H1 (cell line): ENCODE measurements around the gene CHSY1. TPM values are rescaled to one million over a fixed set of nuclear protein-coding genes. Genes with fewer than 3 reads are reported as not detected.

ENCODE experiments used
- CTCF ChIA-PET: fragments of 300-600 bp; sonication (Branson Sonifier 250); formaldehyde crosslinking; loops from one replicate; lab custom pipeline; 2021; ENCODE audit not compliant: partially characterized antibody; lab: Charles Lee
- POLR2A ChIA-PET: fragments of 300-600 bp; sonication (Branson Sonifier 250); formaldehyde crosslinking; loops from one replicate; lab custom pipeline; 2021; ENCODE audit warnings: inconsistent platforms; ENCODE audit not compliant: partially characterized antibody; lab: Charles Lee
- DNase-seq, 2 experiments: peaks; one replicate each; pipeline versions ENCODE4 v3.0.0 to v3.0.0-alpha.2; 2010 to 2022; ENCODE audit warnings: low spot score in 2 of 2, low read depth in 1 of 2, mixed read lengths in 1 of 2
- FAIRE-seq: peaks from 2 replicates; lab custom pipeline; 2011; peaks lifted over from hg19 to GRCh38; lab: Jason Lieb, UNC
- H2AFZ ChIP-seq: 2 replicates; pipeline ENCODE4 v1.8.1; 2012; ENCODE audit warnings: low read length, inconsistent platforms
- H2AK5ac ChIP-seq: 2 replicates; pipeline ENCODE4 v1.6.1; 2013; ENCODE audit warnings: low read depth, low read length
- H2BK120ac ChIP-seq: replicated peaks from 2 replicates; pipeline ENCODE3; 2013; ENCODE audit warnings: low read depth, low read length, inconsistent platforms
- H2BK12ac ChIP-seq: 2 replicates; pipeline ENCODE4 v1.6.1; 2013; ENCODE audit warnings: low read depth, low read length
- H2BK15ac ChIP-seq: 2 replicates; pipeline ENCODE4 v1.6.1; 2013; ENCODE audit warnings: low read length
- H2BK20ac ChIP-seq: 2 replicates; pipeline ENCODE4 v1.6.1; 2013; ENCODE audit warnings: low read length
- H2BK5ac ChIP-seq: 2 replicates; pipeline ENCODE4 v1.6.1; 2013; ENCODE audit warnings: low read depth, low read length
- H3K14ac ChIP-seq: 2 replicates; pipeline ENCODE4 v1.6.1; 2013; ENCODE audit warnings: inconsistent platforms; ENCODE audit not compliant: insufficient read length
- H3K18ac ChIP-seq: 2 replicates; pipeline ENCODE4 v1.6.1; 2013; ENCODE audit warnings: low read length; ENCODE audit errors: extremely low read depth
- H3K23ac ChIP-seq: 2 replicates; pipeline ENCODE4 v1.6.1; 2013; ENCODE audit warnings: inconsistent platforms; ENCODE audit not compliant: insufficient read length
- H3K23me2 ChIP-seq: 2 replicates; pipeline ENCODE4 v1.6.1; 2013; ENCODE audit warnings: low read depth, low read length
- H3K27ac ChIP-seq: 2 replicates; pipeline ENCODE4 v1.6.1; 2011; ENCODE audit warnings: low read depth, low read length, inconsistent platforms
- H3K27me3 ChIP-seq, 4 experiments: replicated peaks in 1 of 4; 1 replicate in 1 of 4; 2 replicates in 3 of 4; pipeline versions ENCODE4 v1.6.1 to v1.8.1; 2011 to 2013; ENCODE audit warnings: low read length in 3 of 4, mild to moderate bottlenecking in 3 of 4, inconsistent platforms in 2 of 4, mixed read lengths in 2 of 4, moderate library complexity in 1 of 4; ENCODE audit not compliant: control insufficient read depth in 3 of 4, insufficient read depth in 3 of 4; ENCODE audit errors: extremely low read depth in 1 of 4
- H3K36me3 ChIP-seq, 4 experiments: 2 replicates each; pipeline versions ENCODE4 v1.6.1 to v1.8.1; 2011 to 2013; ENCODE audit warnings: mild to moderate bottlenecking in 4 of 4, low read length in 3 of 4, moderate library complexity in 2 of 4, control low read depth in 1 of 4, inconsistent platforms in 1 of 4; ENCODE audit not compliant: insufficient read depth in 4 of 4, control insufficient read depth in 2 of 4
- H3K4ac ChIP-seq: replicated peaks from 2 replicates; pipeline ENCODE3; 2013; ENCODE audit warnings: low read length, low read depth, mixed read lengths, inconsistent platforms; ENCODE audit not compliant: insufficient read length
- H3K4me1 ChIP-seq, 4 experiments: replicated peaks in 1 of 4; 1 replicate in 1 of 4; 2 replicates in 3 of 4; pipeline versions ENCODE4 v1.6.1 to v1.8.1; 2011 to 2013; ENCODE audit warnings: low read length in 3 of 4, inconsistent platforms in 2 of 4, mixed read lengths in 1 of 4; ENCODE audit not compliant: insufficient read depth in 4 of 4, control insufficient read depth in 3 of 4
- H3K4me2 ChIP-seq, 2 experiments: 2 replicates each; pipeline versions ENCODE4 v1.6.1 to v1.8.1; 2011 to 2013; ENCODE audit warnings: low read depth in 2 of 2, low read length in 2 of 2, control low read depth in 1 of 2, inconsistent platforms in 1 of 2, mild to moderate bottlenecking in 1 of 2; ENCODE audit not compliant: insufficient read depth in 1 of 2
- H3K4me3 ChIP-seq, 4 experiments: fragments of 200-600, 300-600 bp in 1 of 4; sonication (generic), shearing (Covaris generic), sonication (Bioruptor Twin) in 1 of 4; 2 replicates each; pipeline versions ENCODE4 v1.5.1 to v1.8.1; 2011 to 2016; ENCODE audit warnings: low read length in 4 of 4, low read depth in 3 of 4, control low read depth in 2 of 4, inconsistent platforms in 2 of 4, mild to moderate bottlenecking in 2 of 4, mixed read lengths in 1 of 4, moderate library complexity in 1 of 4; ENCODE audit not compliant: insufficient read depth in 2 of 4; ENCODE audit errors: extremely low read depth in 1 of 4
- H3K56ac ChIP-seq: replicated peaks from 2 replicates; pipeline ENCODE3; 2013; ENCODE audit warnings: low read depth, mild to moderate bottlenecking, mixed read lengths, low read length, inconsistent platforms; ENCODE audit not compliant: insufficient read length
- H3K79me1 ChIP-seq: 2 replicates; pipeline ENCODE4 v1.6.1; 2013; ENCODE audit warnings: low read depth, low read length, control low read depth
- H3K79me2 ChIP-seq, 2 experiments: 2 replicates each; pipeline versions ENCODE4 v1.6.1 to v1.8.1; 2012 to 2013; ENCODE audit warnings: low read length in 2 of 2, mild to moderate bottlenecking in 2 of 2, inconsistent platforms in 1 of 2; ENCODE audit not compliant: insufficient read depth in 2 of 2, control insufficient read depth in 1 of 2
- H3K9ac ChIP-seq, 4 experiments: replicated peaks in 1 of 4; 1 replicate in 1 of 4; 2 replicates in 3 of 4; pipeline versions ENCODE4 v1.6.1 to v1.8.1; 2011 to 2013; ENCODE audit warnings: low read depth in 3 of 4, low read length in 3 of 4, control low read depth in 2 of 4, mild to moderate bottlenecking in 2 of 4, moderate library complexity in 2 of 4, inconsistent platforms in 1 of 4; ENCODE audit errors: extremely low read depth in 1 of 4
- H3K9me3 ChIP-seq, 2 experiments: 2 replicates each; pipeline versions ENCODE4 v1.6.1 to v1.8.1; 2012 to 2013; ENCODE audit warnings: mild to moderate bottlenecking in 2 of 2, moderate library complexity in 2 of 2, control low read depth in 1 of 2, inconsistent platforms in 1 of 2, low read depth in 1 of 2, low read length in 1 of 2, mixed read lengths in 1 of 2; ENCODE audit not compliant: insufficient read depth in 2 of 2
- H4K20me1 ChIP-seq, 2 experiments: replicated peaks in 1 of 2; 2 replicates each; pipeline versions ENCODE3 to v1.8.1; 2011 to 2013; ENCODE audit warnings: inconsistent platforms in 2 of 2, low read length in 2 of 2, mild to moderate bottlenecking in 1 of 2; ENCODE audit not compliant: insufficient read depth in 2 of 2, control insufficient read depth in 1 of 2
- H4K5ac ChIP-seq: 2 replicates; pipeline ENCODE4 v1.6.1; 2013; ENCODE audit warnings: low read length, low read depth, mixed read lengths, inconsistent platforms; ENCODE audit not compliant: insufficient read length
- H4K8ac ChIP-seq: 2 replicates; pipeline ENCODE4 v1.8.0; 2013; ENCODE audit warnings: mild to moderate bottlenecking, moderate library complexity, low read length, inconsistent platforms; ENCODE audit not compliant: insufficient read depth; ENCODE audit errors: extremely low read depth
- H4K91ac ChIP-seq: replicated peaks from 2 replicates; pipeline ENCODE3; 2013; ENCODE audit warnings: low read length, mixed read lengths, inconsistent platforms; ENCODE audit not compliant: insufficient read length
- BRCA1 ChIP-seq: IDR thresholded peaks from 2 replicates; pipeline ENCODE4 v1.6.1; 2012; ENCODE audit warnings: low read depth, low read length, improper control_type of control experiment
- E2F6 ChIP-seq: IDR thresholded peaks from 2 replicates; pipeline ENCODE4 v1.6.1; 2012; ENCODE audit warnings: inconsistent platforms
- EP300 ChIP-seq, 2 experiments: IDR thresholded peaks; 1 replicate in 1 of 2; 2 replicates in 1 of 2; pipeline ENCODE4 v1.6.1; 2011 to 2012; ENCODE audit warnings: low read depth in 2 of 2, low read length in 2 of 2, mild to moderate bottlenecking in 2 of 2, borderline replicate concordance in 1 of 2, inconsistent platforms in 1 of 2, moderate library complexity in 1 of 2
- HDAC6 ChIP-seq: IDR thresholded peaks from one replicate; pipeline ENCODE4 v1.7.1; 2012; ENCODE audit warnings: low read depth, mild to moderate bottlenecking, inconsistent platforms, low read length, moderate library complexity
- KDM1A ChIP-seq: fragments of 200-600, 300-600 bp; sonication (generic); IDR thresholded peaks from 2 replicates; pipeline ENCODE4 v1.7.1; 2016; ENCODE audit warnings: mild to moderate bottlenecking, low read length, borderline replicate concordance
- NANOG ChIP-seq: IDR thresholded peaks from 2 replicates; pipeline ENCODE4 v1.6.1; 2011; ENCODE audit warnings: low read length, low read depth, mild to moderate bottlenecking, inconsistent platforms; ENCODE audit not compliant: insufficient read depth, poor library complexity, severe bottlenecking
- POLR2A ChIP-seq, 2 experiments: IDR thresholded peaks; 1 replicate in 1 of 2; 2 replicates in 1 of 2; pipeline ENCODE4 v1.6.1; 2011; ENCODE audit warnings: low read depth in 2 of 2, low read length in 2 of 2, mild to moderate bottlenecking in 2 of 2; ENCODE audit errors: control extremely low read depth in 1 of 2
- TAF1 ChIP-seq: IDR thresholded peaks from 2 replicates; pipeline ENCODE4 v1.6.1; 2011; ENCODE audit warnings: mild to moderate bottlenecking, low read depth, low read length
- TAF7 ChIP-seq: optimal IDR thresholded peaks from 2 replicates; pipeline ENCODE3; 2011; ENCODE audit warnings: low read depth, mild to moderate bottlenecking, inconsistent platforms, low read length, moderate library complexity, borderline replicate concordance
- TEAD4 ChIP-seq: IDR thresholded peaks from 2 replicates; pipeline ENCODE4 v1.6.1; 2012; ENCODE audit warnings: low read depth, low read length, inconsistent platforms, mixed read lengths
- WGBS, 2 experiments: shearing (Covaris generic) in 1 of 2; methylation state at CpG; one replicate each; pipeline versions ENCODE4 v1.1.6 to v1.1.7; 2013 to 2015; ENCODE audit warnings: low lambda C conversion rate in 2 of 2, mixed read lengths in 2 of 2, inconsistent platforms in 1 of 2, low coverage in 1 of 2, missing lambda C conversion rate in 1 of 2; ENCODE audit not compliant: insufficient replicate concordance in 2 of 2, insufficient coverage in 1 of 2, insufficient read length in 1 of 2; ENCODE audit errors: extremely low coverage in 1 of 2, missing lambda C conversion rate in 1 of 2; 5-methylcytosine and 5-hydroxymethylcytosine counted together
- polyA plus RNA-seq, 7 experiments: library from polyadenylated mRNA; depleted of rRNA in 3 of 7; stranded (reverse) in 5 of 7; unstranded in 2 of 7; fragments of >200 nt in 5 of 7; fragments of 200-250 nt in 2 of 7; gene quantifications; 1 replicate in 5 of 7; 2 replicates in 1 of 7; 4 replicates in 1 of 7; pipeline versions ENCODE4 v1.2.1 to v1.2.3, GENCODE V29; 2011 to 2013; ENCODE audit warnings: missing spikeins in 2 of 7, mixed read lengths in 2 of 7
- total RNA-seq: library from RNA; stranded (reverse); fragmentation: NEBNext Ultra II Directional; extraction: Animal tissue kit (Norgen Biotek cat#: 25700); gene quantifications from 2 replicates; pipeline ENCODE4 v1.2.1, GENCODE V29; 2021
- TF ChIP-seq, protein P1 (sequence below): IDR thresholded peaks from 2 replicates; pipeline ENCODE4 v1.6.1; 2012; ENCODE audit warnings: inconsistent platforms

Gene CHSY1
- total and polyA plus RNA-seq, 2 of the 8 experiments (the other 6 are each of a cell fraction or from before 2014, with no cell fraction given) = 24.9 to 60.7 TPM

GRCh38 chr15:101192081-101192480 is 59.8 kb downstream of the CHSY1 start:
- Histone ChIP-seq H2BK5ac (no peak overlapping the region), H2AK5ac (no peak overlapping the region), H2BK12ac (no peak overlapping the region), H3K4ac (no peak overlapping the region), H3K4me3 (no peak overlapping the region), H3K27me3 (no peaks in the 10 kb centered on the region), H4K5ac (no peak overlapping the region), H3K23me2 (no peaks in the 10 kb centered on the region), H2BK120ac (no peak overlapping the region), H4K20me1 (peaks cover 22 to 25% of the 10 kb centered on the region in 2 experiments), H2BK20ac (no peak overlapping the region), H3K36me3 (no peaks in the 10 kb centered on the region; a peak in 1 of 8 replicates), H3K18ac (no peak overlapping the region), H3K9me3 (no peaks in the 10 kb centered on the region), H3K27ac (no peak overlapping the region), H3K79me1 (peaks cover 13% of the 10 kb centered on the region), H4K8ac (no peak overlapping the region), H2BK15ac (no peak overlapping the region), H3K4me1 (peaks cover 1 to 29% (median 12%) of the 10 kb centered on the region in 4 experiments; a peak in 5 of 7 replicates), H2AFZ (no peak overlapping the region), H4K91ac (no peak overlapping the region), H3K79me2 (peaks cover 7 to 100% of the 10 kb centered on the region in 2 experiments; a peak in 3 of 4 replicates), H3K56ac (no peak overlapping the region), H3K23ac (no peak overlapping the region), H3K14ac (no peak overlapping the region), H3K4me2 (no peak overlapping the region), H3K9ac (no peak overlapping the region)
- POLR2A ChIA-PET = interaction anchor here (1.3 to 1.4 kb wide), 2 partner anchors 8 to 11 kb away, joined by 3 to 9 read pairs; no protein-coding TSS in a partner anchor
- no peak for DNase-seq
- TF ChIP-seq TEAD4 (no peak), EP300 (IDR thresholded peaks at IDR 0.05; ENCODE audit: borderline replicate concordance in 1 of 2, low read depth in 2 of 2, low read length in 2 of 2) (no peak), HDAC6 (no peak), POLR2A (IDR thresholded peaks at IDR 0.05; ENCODE audit: control extremely low read depth in 1 of 2, low read depth in 2 of 2, low read length in 2 of 2) (no peak), TAF1 (no peak), TAF7 (no peak), E2F6 (no peak), BRCA1 (no peak), KDM1A (no peak), NANOG (no peak)
- TF ChIP-seq, protein P1, sequence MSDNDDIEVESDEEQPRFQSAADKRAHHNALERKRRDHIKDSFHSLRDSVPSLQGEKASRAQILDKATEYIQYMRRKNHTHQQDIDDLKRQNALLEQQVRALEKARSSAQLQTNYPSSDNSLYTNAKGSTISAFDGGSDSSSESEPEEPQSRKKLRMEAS = no peak
- WGBS, 2 experiments = 85% methylated on average over 3 of the region's 3 CpGs; no CpG with 5 or more reads in 1 of the 2 experiments
- FAIRE-seq = no peak
- CTCF ChIA-PET = interaction anchor here (1.0 to 2.1 kb wide), 6 partner anchors 51 to 184 kb away, joined by 3 to 9 read pairs (median 4); no protein-coding TSS in a partner anchor
